Superior temporal gyrus (tissue), 1 donor: ENCODE data around the gene ZCCHC8.
A peak's percentile ranks its signal among the peaks of the same experiment; 100 is the strongest.
"Not testable (repeated sequence)": the region's sequence is repeated elsewhere in the genome, so short reads cannot be mapped to it uniquely, and the experiment has no call there.

Source experiments
- DNase-seq: peaks from one replicate; pipeline ENCODE4 v3.0.0-alpha.2; 2016; ENCODE audit errors: extremely low spot score

Gene ZCCHC8

DNA sequence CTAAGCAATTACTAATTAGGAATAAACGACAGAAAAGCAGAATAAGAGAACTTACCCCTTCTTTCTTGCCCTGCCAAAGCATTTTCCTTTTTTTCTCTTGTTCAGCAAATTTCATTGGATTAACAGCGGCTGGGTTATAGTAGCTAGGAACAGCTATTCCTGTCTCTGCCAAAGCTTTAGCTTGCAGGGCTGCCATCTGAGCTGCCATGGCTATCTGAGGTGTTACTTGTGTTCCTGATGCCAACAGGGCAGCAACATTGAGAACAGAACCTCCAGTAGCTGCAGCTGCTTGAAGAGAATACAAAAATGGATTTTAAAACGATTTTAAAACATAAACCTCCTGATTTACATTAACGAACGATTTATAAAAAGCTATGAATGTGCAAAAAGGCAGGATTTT, 7.4 kb upstream of the ZCCHC8 start:
- DNase-seq, result no peak

DNA sequence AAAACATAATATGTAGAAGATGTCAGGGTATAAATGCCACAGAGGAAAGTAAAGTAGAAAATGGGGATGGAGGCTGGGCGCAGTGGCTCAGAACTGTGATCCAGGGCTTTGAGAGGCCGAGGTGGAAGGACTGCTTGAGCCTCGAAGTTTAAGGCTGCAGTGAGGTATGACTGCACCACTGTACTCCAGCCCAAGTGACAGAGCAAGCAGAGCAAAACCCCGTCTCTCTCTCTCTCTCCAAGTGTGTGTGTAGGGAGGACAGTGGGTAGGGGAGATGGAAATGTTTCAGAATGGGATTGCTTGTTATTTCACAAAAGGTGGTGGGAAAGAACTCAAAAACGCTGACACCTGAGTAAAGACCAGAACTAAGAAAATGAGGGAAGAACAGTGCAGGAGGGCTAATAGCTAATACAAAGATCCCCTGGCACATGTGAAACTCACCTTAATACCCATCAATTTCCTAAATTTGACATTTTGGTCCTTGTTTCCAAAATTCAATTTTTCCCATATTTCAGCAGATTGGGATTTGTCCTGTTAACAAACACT, 5.7 kb upstream of the ZCCHC8 start:
- DNase-seq, result no peak

DNA sequence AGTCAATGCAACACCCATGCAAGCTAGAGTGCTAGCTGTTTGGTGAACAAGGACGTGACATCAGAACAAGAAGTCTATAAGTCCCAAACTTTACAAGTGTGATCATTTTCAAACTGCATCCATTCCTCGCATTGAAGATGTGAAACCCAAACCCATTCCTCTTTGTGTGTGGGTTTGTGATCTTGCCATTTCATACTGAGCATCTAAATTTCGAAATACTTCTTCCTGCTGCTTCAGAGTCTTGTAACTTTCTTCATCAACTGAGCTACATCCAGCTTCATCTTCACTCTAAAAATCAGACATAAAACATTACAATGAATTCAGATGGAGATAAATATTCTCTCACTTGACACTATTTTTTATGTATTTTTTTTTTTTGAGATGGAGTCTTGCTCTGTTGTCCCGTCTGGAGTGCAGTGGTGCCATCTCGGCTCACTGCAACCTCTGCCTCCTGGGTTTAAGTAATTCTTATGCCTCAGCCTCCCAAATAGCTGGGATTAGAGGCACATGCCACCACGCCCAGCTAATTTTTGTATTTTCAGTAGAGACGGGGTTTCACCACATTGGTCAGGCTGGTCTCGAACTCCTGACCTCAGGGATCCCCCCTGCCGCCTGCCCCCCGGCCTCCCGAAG, 4.8 kb upstream of the ZCCHC8 start:
- no peak for DNase-seq

DNA sequence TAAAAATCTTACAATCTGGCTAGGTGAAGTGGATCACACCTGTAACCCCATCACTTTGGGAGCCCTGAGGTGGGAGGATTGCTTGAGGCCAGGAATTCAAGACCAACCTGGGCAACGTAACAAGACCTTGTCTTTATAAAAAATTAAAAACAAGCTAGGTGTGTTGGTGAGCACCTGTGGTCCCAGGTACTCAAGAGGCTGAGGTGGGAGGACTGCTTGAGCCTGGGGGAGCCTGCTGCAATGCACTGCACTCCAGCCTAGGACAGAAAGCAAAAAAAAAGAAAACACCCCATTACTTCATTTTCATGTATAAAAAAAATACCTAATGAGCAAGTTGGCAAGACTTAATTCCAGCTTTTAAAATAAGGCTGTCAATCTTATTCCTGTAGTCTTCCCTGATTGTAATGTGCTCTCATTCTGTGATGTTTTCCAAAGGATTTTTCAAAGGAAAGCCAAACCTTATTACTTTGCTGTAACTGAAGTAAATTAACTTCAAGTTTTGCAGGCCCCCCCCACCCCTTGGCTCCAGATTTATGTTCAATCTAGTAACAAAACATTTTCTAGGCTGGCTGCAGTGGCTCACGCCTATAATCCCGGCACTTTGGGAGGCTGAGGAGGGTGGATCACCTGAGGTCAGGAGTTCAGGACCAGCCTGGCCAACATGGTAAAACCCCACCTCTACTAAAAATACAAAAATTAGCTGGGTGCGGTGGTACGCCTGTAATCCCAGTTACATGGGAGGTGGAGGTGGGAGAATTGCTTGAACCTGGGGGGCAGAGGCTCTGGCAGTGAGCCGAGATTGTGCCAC, 3.3 kb upstream of the ZCCHC8 start:
- no peak for DNase-seq

DNA sequence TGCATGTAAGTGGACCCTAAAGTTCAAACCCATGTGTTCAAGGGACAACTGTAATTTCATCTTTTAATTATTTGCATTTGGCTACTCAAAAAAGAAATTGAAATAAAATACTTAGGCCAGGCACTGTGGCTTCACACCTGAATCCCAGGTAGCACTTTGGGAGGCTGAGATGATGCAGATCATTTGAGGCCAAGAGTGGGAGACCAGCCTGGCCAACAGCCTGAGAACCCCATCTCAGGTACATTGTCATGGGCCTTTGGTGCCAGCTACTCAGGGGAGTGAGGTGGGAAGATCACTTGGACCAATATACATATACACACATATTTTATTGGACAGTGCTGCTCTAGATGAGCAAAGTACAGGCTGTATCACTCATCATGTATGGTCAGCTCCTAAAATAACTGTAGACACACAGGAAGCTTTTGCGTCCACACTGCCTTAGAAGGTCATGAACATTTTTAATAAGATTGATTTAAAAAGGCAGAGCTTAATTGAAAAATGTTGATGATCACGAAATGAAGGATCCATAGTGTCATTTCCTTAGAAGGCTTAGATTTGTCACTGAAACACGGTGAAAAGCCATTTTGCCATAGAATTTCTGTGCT, 2.5 kb upstream of the ZCCHC8 start:
- DNase-seq, result no peak

DNA sequence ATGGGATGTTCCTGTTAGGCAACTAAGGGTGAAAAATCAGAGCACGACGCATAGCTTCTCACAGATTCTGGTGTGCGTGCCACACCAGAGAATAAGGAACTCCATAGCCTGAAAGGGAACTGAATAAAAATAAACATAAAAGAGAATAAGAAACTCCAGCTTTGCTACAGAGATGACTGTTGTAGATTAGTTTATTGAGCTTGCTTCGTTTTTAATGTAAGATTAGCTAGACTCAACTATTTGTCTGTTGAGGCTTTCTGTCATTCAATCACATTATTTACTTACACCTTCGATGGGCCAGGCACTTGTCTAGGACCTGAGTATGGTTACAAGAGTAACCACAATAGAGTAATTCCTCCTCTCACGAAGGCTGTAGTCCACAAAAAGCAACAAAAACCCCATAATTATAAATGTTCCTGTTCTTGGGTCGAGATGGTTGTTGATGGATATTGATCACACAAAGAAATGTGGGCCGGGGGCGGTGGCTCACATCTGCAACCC, 807 bp upstream of the ZCCHC8 start:
- DNase-seq, result peak; percentile 26

DNA sequence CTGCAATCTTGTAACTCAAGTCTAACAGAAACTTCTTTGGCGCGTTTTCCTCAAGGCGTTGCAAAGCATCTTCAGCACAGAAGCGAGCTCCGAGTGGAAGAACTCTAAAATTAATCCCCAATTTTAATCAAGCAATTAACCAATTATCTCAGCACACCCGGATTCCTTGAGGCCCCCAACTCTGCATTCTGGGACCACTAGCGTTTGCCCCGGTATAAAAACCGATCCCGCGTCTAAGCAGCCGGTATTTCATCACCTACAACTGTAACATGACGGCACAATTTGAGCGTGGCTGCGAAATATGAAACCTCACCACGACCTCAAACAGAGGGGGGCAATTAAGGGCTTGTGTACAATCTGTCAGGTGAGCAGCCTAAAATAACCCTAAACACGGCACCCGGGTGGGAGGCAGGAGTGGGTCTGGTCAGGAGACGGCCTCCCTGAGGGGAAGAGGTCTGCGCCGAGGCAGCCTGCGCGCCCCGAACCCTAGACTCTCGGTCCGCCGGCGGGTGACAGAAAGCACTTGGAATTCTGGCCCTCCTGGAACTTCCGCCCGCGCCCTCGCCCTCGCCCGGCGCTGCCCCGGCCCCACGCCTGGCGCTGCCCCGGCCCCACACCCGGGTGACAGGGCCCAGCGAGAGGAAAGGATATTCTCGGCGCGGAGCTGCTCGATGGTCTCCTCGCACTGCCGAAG, 594 bp downstream of the ZCCHC8 start:
- peak; percentile 33 for DNase-seq

DNA sequence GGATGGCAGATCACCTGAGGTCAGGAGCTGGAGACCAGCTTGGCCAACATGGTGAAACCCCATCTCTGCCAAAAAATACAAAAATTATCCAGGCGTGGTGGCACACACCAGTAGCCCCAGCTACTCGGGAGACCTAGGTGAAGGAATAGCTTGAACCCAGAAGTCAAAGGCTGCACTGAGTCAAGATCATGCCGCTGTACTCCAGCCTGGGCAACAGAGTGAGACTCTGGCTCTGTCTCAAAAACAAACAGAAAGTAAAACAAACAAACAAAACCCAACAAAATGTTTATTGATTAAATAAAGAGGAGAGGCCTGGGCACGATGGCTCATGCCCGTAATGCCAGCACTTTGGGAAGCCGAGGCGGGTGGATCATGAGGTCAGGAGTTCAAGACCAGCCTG, 5.5 kb downstream of the ZCCHC8 start:
- DNase-seq, result no peak

DNA sequence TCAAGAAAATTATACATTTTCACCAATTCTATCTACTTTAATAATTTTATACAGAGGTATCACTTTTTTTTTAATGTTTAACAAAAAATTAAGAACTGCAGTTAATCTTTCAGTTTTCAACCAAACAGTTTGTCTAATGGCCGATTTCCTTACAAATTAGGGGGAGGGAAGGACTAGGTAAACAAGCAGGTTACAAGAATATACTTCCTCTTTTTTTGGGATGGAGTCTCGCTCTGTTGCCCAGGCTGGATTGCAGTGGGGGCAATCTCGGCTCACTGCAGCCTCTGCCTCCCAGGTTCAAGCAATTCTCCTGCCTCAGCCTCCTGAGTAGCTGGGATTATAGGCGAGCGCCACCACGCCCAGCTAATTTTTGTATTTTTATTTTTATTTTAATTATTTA, 7.5 kb downstream of the ZCCHC8 start:
- not testable (repeated sequence) for DNase-seq

DNA sequence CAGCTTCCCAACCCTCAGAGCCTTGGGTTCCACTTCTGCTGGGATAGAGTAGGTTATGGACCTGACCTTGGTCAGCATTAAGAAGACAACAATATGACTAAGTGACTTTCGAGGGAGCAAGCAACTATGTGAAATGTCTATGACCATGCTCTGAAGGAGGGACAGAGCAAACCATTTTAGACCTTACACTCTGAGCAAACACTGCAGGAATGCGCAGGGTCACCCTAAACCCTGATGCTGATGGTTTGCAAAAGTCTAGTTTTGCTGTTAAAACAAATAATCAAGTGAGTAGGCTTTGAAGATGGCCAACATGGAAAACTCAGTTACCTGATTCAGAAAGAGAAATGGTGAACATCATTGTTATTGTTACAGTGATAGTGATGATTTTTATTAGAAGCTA, 8.7 kb downstream of the ZCCHC8 start:
- DNase-seq, result no peak

DNA sequence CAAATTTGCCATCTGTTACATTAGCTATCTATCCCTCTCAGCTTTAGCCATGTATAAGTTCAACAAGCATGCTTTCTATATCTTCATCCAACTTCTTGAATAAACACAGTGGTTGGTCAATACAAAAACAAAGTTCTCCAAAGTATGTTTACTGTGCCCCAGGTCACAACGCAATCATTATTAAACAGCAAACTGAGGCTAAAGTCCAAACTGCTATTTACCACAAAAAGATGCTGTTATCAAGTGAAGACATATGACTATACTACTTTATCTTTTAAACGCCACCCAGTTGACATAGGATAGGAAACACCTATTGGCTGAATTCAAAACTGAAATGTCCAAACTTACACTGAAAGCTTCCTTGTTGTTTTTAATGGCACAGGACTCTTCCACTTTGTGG, 11.7 kb downstream of the ZCCHC8 start:
- DNase-seq, result no peak

DNA sequence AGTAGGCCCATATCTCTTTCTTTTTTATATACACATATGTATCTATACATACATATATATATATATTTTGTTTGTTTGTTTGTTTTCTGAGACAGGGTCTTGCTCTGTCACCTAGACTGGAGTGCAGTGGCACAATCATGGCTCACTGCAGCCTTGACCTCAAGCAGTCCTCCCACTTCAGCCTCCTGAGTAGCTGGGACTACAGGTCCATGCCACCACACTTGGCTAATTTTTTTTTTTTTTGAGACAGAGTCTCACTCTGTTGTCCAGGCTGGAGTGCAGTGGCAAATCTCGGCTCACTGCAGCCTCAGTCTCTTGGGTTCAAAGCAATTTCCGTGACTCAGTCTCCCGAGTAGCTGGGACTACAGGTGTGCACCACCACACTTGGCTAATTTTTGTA, 12.9 kb downstream of the ZCCHC8 start:
- DNase-seq, result not testable (repeated sequence)

DNA sequence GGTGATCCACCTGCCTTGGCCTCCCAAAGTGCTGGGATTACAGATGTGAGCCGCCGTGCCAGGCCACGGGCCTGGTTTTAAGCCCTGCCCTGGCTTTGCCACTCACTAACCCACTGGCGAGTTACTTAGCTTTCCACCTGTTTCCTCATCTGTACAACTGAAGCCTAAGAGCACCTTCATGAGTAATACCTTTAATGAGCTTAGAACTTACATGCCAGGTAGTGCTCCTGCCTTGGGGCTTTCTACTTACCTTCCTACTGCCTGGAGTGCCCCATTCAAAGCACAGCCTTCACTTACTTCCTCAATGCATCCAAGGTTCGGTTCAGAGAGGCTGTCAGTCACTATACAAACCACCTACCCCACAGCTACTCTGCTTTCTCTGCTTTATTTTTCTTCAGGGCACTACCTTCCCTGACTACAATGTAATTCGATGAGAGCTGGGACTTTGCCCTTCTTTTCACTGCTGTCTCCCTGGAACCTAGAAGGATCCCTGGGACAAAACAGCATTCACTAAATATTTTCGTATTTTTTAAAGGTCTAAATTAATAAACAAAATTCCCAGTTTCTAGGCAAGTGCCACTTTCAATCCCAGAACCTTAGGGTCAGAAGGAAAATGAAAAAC, 13.8 kb downstream of the ZCCHC8 start:
- DNase-seq, result no peak

DNA sequence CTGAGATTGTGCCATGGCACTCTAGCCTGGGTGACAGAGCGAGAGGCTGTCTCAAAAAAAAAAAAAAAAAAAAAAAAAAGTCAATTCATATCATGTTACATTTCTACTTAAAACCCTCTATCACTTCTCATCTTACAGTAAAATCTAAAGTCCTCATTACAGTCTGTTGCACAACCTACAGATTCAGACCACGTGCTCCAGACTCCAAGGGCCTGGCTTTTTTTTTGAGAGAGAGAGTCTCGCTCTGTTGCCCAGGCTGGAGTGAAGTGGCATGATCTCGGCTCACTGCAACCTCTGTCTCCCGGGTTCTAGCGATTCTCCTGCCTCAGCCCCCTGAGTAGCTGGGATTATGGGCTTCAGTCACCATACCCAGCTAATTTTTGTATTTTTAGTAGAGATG, 14.4 kb downstream of the ZCCHC8 start:
- not testable (repeated sequence) for DNase-seq

DNA sequence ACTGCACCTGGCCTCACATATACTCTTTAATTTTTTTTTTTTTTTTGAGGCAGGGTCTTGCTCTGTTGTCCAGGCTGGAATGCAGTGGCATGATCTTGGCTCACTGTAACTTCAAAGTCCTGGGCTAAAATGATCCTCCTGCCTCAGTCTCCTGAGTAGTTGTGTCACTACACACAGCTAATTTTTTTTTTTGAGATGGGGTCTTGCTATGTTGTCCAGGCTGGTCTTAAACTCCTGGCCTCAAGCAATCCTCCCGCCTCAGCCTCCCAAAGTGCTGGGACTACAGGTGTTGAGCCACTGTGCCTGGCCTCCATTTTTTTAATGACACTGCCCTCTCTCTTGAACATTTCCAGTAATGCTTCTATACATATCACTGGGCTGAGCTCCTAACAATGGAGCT, 16.3 kb downstream of the ZCCHC8 start:
- DNase-seq, result not testable (repeated sequence)

DNA sequence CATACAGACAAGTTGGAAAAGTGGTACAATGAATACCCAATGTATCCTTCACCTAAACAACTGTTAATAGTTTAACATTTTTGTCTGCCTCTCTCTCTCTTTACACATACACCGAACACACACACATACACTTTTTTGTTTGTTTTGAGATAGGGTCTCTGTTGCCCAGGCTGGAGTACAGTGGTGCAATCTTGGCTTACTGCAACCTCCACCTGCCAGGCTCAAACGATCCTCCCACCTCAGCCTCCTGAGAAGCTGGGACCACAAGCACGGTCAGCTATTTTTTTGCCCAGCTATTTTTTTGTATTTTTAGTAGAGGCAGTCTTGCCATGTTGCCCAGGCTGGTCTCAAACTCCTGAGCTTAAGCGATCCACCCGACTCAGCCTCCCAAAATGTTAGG, 16.8 kb downstream of the ZCCHC8 start:
- no peak for DNase-seq

DNA sequence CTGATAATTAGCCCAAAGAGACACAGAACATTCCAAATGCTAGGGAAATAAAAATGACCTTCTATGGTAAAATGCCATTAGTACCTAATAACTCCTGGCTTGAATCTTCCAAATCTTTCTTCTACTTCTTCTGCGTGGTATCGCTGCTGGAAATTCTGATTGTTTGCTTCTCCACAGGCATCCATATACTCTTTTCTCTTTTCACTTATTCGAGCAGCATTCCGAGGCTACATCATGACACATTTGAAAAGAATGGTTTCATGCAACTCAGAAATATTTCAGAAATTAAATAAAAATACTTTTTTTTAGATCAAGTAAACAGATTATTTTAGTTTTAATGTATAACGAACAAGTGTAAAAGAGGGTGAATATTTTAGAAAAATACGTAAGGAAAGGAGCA, 18.9 kb downstream of the ZCCHC8 start:
- no peak for DNase-seq

DNA sequence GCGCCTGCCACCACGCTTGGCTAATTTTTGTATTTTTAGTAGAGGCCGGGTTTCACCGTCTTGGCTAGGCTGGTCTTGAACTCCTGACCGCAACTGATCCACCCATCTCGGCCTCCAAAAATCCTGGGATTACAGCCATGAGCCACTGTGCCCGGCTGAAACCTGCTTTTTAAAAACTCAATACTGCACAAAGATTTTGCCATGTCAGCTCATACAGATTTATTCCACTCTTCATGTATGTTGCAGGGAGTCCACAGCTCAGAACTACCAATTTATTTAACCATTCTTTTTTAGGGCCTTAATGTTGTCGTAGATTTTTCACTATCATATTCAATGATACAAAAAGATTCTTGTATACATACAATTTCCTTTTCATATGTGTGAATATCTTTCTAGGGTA, 20.0 kb downstream of the ZCCHC8 start:
- DNase-seq, result no peak

DNA sequence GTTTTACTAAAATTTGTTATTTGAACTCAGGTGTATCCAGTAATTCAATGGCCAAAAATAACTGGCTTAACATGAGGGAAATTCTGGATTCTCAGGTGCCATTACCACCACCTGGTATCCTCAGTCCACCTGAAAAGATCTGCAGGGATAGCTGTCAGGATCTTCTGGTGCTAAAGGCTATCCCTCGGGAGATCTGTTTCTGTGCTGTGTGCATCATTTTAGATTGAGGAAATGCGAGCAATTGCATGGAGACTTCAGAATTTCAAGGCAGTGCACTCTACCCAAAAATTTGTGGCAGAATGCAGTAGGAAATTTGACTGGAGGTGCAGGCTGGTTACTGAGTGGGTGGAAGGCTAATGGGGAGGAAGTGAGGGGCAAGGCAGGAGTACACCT, 26.4 kb downstream of the ZCCHC8 start:
- DNase-seq, result no peak

DNA sequence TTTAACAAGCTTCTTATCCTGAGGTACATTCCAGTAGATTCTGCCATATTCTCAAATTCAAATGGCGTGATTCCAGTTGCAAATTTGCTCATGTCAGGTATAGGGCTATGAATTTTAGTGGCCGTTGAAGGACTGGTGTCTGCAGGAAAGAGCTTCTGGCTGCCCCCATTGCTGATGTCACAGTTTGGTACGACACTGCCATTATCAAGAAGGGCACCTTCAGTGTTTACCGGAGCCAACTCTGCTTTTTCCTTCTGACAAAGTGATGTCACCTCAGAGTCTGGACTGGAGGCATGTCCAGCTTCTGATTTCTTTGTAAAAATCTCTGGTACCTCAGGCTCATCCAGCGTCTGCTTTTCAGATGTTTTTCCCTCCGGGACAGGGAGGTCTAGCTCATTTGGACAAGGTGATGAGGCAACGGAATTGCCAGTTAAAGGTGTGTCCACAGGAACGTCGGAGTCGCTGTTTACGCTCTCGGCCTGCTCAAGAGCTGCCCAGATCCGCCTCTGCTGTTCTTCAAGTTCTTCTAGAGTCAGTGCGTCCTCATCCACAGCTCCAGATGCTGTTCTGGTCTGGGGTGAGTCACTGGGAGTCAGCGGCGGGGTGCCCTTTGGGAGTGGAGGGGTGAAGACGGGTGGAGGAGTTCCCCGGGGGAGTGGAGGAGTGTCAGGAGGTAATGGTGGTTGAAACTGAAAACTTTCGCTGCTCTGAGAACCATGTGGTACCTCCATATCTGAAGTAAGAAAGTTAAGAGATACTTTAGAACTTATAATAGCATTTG, 27.0 kb downstream of the ZCCHC8 start:
- no peak for DNase-seq
